Uterus (tissue), 2 donors: Measurements from ENCODE around the gene NMNAT2.

ENCODE experiments used
- POLR2A ChIP-seq, 2 donors: fragments of 450-650 bp; IDR thresholded peaks; one replicate each; pipeline ENCODE4 v1.6.1; 2016; ENCODE audit warnings: antibody characterized with exemption in 2 of 2, mild to moderate bottlenecking in 1 of 2, moderate library complexity in 1 of 2
- TF ChIP-seq, protein P1 (sequence below), 4 experiments: fragments of 200-600 bp in 2 of 4; fragments of 450-650 bp in 2 of 4; sonication (generic) in 2 of 4; IDR thresholded peaks; one replicate each; pipeline ENCODE4 v1.5.1; 2016 to 2019; ENCODE audit warnings: antibody characterized with exemption in 4 of 4, mild to moderate bottlenecking in 2 of 4, moderate library complexity in 1 of 4

DNA sequence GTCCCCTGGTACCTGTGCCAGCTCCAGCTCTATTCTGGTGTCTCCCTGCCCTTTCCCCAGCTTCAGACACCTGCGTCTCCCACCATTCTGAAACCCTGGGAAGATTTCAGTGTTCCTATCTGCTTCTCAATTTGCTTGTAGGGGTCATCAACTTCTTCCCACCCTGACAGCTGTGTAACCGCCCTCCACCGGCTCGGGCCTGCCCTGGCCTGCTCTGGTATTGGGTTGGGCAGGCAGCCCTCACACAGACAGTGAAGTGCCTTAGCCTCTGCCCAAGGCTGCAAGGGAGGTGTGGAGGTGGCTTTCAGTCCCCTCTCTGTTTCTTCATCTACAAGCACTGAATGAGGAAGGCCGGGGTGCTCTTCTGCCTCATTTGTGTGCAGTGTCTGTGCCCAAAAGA lies 134.9 kb downstream of the NMNAT2 start:
- TF ChIP-seq, protein P1, sequence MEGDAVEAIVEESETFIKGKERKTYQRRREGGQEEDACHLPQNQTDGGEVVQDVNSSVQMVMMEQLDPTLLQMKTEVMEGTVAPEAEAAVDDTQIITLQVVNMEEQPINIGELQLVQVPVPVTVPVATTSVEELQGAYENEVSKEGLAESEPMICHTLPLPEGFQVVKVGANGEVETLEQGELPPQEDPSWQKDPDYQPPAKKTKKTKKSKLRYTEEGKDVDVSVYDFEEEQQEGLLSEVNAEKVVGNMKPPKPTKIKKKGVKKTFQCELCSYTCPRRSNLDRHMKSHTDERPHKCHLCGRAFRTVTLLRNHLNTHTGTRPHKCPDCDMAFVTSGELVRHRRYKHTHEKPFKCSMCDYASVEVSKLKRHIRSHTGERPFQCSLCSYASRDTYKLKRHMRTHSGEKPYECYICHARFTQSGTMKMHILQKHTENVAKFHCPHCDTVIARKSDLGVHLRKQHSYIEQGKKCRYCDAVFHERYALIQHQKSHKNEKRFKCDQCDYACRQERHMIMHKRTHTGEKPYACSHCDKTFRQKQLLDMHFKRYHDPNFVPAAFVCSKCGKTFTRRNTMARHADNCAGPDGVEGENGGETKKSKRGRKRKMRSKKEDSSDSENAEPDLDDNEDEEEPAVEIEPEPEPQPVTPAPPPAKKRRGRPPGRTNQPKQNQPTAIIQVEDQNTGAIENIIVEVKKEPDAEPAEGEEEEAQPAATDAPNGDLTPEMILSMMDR (IDR thresholded peaks at IDR 0.05) = no peak
- no peak for TF ChIP-seq POLR2A (IDR thresholded peaks at IDR 0.05)
